GM18858 (cell line): ENCODE measurements around the gene CNTN4.
"Not testable (repeated sequence)": the region's sequence is repeated elsewhere in the genome, so short reads cannot be mapped to it uniquely, and the experiment has no call there.

Experiments
- ATAC-seq: cut with Tn5 transposase; IDR thresholded peaks from one replicate; pipeline ENCODE4 v1.9.1; 2021; ENCODE audit not compliant: unreplicated experiment

CNTN4 gene

DNA sequence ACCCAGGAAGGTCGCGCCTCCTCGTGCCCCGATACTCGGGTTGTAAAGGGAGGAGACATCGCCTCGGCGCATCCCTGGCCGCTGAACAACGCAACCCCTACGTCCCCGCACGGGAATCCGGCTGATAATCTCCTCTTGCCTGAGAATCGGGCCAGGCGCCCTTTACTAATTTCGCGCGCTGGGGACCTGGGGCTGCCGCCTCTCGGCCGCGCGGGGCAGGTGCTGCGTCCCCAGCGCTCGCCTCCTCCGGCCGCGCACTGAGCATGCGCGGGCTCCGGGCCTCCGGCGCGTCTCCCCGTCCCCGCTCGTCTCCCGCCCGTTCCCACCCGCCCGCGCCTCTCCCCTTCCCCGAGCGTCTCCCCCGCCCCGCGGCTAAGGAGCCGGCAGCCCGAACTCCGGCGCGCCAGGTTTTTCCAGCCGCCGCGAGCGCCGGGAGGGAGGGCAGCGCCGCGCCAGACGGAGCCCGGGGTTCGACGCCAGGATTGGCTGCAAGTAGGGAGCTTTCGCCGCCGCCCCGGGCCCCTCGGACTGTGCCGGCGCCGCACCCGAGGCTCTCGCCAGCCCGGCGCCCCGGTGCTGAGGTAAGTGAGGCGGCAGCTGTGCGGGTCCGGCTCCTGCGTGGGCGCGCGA lies at the start of gene CNTN4:
Gene CNTN4, plus strand, starts transcription at position 469 of the 630 bp plus-strand sequence.
- ATAC-seq = no peak

DNA sequence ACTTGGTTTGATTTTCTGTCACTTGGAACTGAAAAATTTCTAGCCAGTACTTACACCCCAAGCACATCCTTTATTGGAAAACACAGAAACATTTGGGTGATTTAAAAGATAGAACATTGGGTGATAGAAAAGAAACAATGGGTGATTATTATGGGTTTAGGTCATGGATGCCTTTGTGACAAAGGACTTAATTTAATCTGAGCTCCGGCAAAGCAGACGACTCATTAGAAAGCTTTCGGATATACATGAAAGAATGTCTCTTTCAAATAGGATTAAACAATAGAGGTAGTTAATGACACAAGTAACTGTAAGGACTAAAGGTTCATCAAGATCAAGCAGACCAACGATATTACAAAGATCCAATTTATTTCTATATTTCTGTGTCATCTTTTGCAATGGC lies 37.3 kb upstream of the CNTN4 start:
- no peak for ATAC-seq

DNA sequence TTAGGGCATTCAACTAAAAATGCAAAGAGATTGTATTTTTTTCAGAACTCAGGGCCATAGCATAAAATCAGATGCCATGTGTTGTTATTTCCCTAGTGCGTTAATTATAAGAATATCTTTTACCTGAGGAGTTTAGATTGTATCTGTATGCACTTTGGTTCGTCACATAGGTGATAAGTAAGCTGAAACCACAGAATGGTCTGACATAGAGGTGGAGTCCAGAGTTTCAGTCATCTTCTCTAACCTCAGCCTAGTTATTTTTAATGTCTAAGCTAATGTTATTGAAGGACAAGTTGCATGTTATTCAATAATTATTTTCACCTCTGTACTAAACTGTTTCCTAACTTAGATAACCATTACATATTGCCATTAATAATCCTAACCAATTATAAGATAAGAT lies 27.1 kb upstream of the CNTN4 start:
- ATAC-seq = no peak

DNA sequence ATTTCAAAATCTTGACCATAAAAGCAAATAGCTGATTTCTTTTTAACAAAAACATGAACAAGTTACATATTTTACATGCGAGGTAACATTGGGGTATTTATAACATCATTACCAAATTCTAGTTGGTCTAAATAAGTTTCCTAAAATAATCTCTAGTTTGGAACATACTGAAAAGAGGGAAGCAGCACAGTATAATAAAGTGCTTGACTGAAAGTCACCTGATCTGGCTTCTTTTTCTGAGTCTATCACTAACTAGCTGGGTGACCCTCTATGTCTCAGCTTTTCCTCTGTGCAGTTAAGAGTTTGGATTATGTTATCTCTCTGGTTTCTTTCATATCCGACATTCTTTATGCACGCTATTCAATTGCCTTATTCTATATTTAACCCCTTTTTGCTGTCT lies 19.8 kb upstream of the CNTN4 start:
- ATAC-seq = no peak

DNA sequence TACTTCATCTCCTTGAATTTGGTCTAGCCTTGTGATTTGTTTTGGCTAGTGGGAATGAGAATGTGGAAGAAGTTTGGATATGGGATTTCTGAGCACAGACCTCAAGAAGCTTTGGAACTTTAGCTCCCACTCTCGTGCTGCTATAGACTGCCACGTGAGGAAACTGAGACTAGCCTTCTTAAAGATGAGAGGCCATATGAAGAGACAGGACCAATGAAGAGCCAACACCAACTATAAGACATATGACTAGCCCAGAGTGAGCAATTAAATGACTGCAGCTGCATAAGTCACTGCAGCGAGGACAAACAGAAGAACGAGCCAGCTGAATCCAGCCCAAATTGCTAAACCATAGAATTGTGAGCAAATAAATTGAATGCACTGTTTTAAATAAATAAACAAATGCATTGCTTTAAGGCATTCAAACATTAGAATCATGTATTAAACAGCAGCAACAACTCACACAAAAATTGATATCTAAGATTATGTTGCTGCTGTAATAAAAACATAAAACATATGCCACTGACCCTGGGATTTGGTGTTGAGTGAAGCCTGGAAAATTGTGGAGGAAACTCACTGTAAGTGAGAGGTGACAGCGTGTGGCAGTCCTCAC lies 15.7 kb upstream of the CNTN4 start:
- no peak for ATAC-seq

DNA sequence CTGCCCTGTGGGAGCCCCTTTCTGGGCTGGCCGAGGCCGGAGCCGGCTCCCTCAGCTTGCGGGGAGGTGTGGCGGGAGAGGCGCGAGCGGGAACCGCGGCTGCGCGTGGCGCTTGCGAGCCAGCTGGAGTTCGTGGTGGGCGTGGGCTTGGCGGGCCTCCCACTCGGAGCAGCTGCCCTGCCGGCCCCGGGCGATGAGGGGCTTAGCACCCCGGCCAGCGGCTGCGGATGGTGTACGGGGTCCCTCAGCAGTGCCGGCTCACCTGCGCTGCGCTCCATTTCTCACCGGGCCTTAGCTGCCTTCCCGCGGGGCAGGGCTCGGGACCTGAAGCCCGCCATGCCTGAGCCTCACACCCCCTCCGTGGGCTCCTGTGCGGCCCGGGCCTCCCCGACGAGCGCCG lies 15.1 kb upstream of the CNTN4 start:
- ATAC-seq = not testable (repeated sequence)

DNA sequence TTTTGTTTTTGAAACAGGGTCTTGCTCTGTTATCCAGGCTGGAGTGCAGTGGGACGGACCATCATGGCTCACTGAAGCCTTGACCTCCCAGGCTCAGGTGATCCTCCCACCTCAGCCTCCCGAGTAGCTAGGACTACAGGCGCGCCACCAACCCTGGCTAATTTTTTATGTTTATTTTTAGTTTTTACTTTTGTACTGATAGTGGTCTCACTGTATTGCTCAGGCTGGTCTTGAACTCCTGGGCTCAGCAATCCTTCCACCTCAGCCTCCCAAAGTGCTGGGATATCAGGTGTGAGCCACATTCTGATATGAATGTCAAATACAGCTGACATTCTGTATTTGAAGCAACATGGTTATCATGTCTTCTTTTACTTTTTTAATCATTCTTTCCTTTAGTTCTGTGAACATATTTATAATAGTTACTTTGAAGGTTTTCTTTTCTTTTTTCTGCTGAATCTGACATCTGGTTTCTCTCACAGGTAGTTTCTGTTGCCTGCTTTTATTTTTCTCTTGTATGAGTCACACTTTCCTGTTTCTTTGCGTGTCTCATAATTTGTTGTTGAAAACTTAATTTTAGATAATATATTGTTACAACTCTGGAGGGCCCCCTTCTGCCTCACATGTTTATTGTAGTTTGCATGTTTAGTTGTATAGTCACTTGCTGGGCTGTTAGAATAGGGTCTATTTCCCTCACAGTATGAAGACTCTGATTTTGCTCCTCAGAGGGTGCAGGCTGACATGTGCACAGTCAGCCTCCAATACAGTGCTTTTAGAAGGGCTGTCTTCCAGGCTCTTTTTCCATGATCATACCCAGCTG lies 8.4 kb upstream of the CNTN4 start:
- ATAC-seq = no peak

DNA sequence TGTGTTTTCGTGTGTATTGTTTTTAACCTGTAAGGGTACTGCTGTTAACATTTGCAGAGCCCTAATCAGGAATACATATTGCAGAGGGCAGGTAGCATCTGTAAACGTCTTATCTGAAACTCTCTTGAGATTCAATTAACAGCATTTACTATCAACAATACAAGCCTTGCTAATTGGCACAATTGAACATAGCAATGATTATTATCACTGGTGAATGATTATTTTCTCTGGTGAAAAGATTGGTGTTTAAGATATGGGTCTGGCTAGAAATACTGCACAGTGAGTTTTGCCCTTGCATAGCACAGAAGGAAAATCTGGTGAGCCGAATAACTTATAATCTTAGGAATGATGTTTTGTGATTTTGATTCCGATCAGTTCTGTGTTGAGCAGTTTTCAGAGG lies 5.9 kb upstream of the CNTN4 start:
- no peak for ATAC-seq

DNA sequence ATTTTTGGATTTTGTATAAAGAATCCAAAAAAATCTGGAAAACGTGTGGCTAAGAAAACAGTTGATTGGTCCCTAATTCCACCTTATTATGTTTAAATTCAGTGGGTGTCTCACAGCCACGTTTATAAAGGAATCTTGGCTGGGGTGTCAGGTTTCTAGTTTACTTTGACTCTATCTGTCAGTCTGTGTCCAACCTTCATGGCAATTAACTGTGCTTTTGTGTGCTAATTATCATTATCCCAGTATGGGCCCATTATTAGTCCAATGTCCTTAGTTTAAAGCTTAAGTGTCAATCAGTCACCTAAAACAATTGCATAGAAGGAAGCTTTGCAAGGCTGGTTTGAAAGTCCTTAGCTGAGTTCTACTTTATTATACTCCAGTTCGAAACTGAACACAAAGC lies 3.7 kb upstream of the CNTN4 start:
- ATAC-seq = no peak

DNA sequence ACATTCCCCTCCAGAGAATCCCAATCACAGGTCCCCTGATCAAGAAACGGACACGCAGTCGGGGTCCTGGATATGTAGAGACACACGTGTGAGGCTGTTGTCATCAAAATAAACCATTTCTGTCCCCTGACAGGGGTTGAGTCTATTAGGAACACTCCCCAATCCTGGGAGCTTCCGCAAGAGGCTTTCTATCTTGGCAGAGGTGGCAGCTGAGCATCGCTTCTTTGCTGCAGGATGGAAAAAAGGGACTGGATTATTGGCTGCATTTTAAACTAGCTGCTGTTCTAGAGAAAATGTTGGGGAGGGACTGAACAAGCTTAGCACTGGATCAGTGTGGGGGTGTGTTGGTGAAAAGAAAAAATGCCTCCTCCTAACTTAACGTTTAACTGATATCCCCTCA lies 2.5 kb upstream of the CNTN4 start:
- no peak for ATAC-seq

DNA sequence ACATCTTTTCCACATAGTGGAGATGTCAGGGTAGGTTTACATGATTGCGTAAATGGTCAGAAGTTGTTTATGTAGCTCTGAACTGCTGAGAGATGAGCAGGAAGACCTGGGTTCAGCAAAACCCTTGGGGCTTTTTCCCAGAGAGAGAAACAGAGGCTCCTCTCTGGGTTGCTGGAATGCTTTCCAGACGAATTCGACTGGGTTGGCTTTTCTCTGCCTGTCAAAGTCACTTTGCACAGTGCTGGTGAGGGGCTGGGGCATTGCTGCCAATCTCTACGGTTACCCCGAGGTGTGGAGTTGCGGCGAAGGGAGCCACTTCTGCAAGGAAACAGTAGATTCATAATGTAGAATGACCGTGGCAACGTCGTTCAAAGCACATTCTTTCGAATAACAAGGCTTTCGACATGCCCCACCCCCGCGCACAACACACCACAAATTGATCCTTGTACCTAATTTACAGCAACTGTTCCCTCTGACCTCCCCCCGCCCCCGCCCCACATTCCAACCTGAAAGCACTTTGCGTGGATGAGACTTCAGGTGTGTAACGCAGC lies 950 bp upstream of the CNTN4 start:
- no peak for ATAC-seq

DNA sequence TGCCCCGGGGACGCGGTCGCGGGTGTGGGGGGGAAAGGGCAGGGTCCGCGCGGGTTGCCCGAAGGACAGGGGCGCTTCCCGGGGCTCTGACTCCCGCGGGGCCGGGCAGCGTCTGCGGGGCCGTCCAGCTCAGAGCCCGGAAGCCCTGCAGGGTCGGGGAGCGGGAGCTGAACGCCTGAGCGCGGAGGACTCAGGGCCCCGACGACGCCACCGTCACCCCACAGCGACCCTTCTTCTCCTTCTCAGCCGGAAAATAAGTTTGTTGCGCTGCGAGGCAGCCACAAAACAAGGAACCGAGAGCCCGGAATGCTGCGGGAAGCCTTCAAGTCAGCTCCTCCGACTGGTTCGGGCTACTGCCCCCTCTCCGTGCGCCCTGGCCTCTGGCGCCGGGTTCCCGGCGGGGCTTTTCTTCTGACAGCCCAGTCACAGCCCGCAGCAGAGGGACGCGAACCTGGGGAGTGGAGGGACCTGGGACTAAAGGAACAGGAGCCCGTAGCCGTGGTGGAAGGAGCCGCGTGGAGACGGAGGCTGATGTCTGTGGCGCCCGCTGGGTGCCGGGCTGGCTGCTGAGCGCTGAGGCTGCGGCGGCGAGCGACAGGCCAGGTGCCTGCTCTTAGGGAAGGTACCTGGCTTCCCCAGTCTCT lies 484 bp downstream of the CNTN4 start:
- ATAC-seq = no peak

DNA sequence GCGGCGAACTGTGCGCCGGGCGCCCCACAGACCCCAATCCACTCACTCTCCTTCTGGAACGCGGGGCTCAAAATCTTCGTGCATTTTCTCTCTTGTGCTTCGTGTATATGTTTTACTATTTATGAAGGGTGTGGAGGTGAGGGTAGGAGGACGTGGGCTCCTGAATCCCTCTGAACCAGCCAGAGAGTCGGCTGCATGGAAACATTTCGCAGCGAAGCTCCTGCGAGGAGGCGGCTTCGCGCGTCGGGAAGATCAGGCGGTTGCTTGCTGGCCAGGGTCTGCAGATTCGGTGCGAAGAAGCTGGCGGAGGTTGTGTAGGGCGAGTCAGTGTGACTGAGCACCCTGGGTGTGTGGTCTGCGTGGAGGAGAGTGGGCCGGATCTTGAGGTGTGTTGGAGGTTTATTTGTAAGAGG lies 1.1 kb downstream of the CNTN4 start:
- no peak for ATAC-seq

DNA sequence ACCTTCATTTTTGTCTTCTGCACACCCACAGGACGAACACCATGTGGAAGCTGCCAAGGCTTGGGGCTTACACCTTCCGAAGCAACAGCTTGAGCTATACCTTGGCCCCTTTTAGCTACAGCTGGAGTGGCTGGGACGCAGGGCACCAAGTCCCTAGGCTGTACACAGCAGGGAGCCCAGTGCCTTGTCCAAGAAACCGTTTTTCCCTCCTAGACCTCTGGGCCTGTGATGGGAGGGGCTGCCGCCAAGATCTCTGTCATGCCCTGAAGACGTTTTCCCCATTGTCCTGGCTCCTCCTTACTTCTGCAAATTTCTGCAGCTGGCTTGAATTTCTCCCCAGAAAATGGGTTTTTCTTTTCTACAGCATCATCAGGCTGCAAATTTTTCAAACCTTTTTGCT lies 7.8 kb downstream of the CNTN4 start:
- ATAC-seq = no peak

DNA sequence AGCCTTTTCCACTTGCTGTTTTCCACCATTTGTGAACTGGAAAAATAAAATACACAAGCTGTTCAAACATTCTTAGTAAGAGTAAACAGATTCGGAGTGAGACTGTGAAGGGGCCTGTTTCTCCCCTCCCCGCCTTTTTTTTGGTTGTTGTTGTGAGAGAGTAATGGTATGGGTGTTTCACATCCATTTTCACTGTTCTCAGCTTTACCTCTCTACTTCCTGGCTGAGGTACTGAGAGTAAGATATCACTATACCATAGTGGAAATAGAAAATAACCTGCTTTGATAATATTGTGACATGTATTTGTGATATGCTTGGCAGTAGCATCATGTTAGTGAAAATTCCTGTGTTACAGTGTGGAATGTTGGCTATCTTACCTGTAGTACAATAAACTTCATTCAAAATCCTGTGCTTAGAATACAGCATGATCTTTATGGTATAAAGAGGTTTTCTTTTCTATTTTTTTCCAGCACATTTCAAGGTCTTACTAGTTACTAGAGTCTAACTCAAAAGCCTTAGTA lies 12.0 kb downstream of the CNTN4 start:
- no peak for ATAC-seq

DNA sequence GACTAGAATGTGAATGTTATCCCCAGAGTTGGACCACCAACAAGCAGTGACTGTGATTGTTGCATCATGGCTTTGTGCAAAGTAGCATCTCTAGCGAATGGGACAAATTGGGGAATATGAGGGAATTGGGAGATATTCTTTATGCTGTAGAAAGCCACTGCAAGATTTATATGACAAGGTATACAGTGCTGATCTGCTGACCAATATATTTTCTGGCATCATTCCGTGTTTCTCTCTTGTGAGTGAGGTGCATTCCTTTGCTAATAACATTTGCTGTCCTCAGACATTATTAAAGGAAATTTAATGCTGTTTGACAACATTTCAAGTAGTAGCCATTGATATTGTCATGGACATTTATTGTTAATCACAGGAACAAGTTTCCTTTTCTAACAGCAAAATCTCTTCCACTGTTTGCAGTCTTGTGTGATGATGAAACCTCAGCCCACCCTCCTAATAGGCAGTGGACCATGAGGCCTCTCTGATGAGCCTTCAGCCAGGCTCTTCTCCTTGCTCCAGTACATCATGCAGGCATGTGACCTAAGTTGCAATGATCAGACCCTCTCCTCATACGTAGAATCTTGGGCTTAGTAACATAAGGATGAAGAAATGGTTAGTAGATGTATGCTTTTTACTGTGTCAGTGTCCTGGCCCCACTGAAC lies 16.1 kb downstream of the CNTN4 start:
- no peak for ATAC-seq

DNA sequence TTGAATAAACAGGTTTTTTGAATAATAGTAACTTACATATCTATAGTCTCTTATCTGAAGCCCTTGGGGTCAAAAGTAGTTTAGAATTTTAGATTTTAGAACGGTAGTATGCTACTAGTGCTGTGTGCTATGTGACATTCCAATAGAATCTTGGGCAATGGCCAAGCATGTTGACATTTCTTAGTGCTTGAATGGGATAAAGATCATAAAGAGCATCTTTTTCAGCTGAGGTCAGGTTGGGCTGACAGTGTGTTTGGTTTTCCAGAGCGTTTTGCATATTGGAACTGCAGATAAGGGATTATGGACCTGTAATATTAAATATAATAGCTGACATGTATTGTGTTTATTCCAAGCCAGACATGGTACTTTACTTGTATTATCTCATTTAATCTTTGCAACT lies 32.1 kb downstream of the CNTN4 start:
- ATAC-seq = no peak

DNA sequence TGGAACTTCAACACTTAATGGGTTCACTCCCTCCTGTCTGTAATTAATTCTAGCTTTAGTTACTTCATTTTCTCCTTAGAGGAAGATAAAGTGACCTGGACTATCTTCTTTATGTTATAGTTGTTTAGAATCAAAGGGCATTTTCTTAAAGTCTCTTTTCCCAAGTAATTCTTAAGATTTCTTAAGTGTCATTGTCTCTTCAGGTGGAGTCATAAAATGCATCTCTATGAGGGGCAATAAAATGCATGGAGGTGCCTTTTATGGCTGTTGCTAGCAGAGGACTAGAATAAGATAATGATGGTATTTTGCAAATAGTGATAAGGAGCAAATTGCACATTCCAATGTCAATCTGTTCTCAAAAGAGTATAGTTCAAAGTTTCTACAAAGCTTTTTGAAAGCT lies 34.5 kb downstream of the CNTN4 start:
- ATAC-seq = no peak

DNA sequence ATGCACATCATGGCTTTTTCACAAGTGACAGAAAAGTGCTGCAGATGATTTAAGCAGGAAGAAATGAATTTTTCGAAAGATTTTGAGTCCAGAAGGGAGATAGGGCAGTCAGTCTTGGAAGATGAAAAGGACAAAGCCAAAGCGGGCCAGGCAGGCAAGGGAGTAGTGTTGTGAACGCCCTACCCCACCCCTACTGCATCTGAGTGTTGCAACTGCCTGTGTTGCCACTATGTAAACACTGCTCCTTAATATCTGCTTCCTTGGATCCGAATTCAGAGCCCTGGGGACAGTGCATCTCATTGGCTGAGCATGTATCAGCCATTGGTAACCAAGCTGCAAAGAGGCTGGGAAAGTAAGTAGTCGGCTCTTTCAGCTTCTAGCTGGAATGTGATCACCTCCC lies 39.0 kb downstream of the CNTN4 start:
- ATAC-seq = no peak

DNA sequence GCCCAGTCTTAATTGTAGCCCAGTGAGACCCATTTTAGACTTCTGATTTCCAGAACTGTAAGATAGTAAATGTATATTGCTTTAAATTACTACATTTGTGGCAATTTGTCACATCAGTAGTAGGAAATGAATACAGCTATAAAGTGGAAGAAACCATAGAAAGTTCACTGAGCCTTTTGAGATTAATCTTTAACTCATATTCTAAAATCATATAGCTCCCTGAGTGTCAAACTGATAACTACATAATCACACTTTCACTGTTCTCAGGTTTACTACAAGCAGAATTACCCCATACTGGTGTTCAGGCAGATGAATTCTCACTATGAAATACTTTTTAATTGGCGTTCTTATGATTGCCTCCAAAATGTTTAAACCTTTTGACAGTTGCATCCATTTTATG lies 42.8 kb downstream of the CNTN4 start:
- no peak for ATAC-seq
